Omental fat pad (tissue), 4 donors: ENCODE data around the gene AGAP1. TPM values are rescaled to one million over a fixed set of nuclear protein-coding genes. Genes with fewer than 3 reads are reported as not detected.

Experiments used
- ATAC-seq: fragments of 150-250 bp; one replicate; pipeline ENCODE4 v1.9.1; 2016; ENCODE audit warnings: mild to moderate bottlenecking, moderate library complexity; ENCODE audit not compliant: low FRiP score
- DNase-seq: peaks from one replicate; pipeline ENCODE4 v3.0.0-alpha.2; 2019; ENCODE audit warnings: low spot score
- total RNA-seq, 4 donors: library from RNA; depleted of rRNA; stranded (reverse); fragments of >200 nt; gene quantifications; one replicate each; pipeline ENCODE4 v1.1.0, GENCODE V29; 2016
- TF ChIP-seq, protein P1 (sequence below), 3 donors: fragments of 450-650 bp; IDR thresholded peaks; one replicate each; pipeline ENCODE4 v1.5.1; 2016 to 2017; ENCODE audit warnings: antibody characterized with exemption in 3 of 3, mild to moderate bottlenecking in 3 of 3, moderate library complexity in 2 of 3

AGAP1 gene
- total RNA-seq, 4 donors from 2014 or later: 15.5 to 24.3 (median 16.2) TPM

DNA sequence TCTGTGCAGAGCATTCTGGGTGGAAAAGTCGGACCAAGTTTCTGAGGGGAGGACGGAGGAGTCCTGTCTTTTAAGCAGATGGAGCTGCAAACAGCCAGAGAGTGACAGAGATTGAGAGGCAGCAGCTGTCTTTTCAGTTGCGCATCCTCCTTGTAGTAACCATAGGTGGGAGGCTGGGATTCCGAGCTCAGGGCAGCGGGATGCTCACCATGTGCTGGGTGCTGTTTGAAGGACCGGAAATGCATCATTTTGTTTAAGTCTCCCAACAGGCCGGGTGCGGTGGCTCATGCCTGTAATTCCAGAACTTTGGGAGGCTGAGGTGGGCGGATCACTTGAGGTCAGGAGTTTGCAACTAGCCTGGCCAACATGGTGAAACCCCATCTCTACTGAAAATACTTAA is 93.4 kb downstream of the AGAP1 start:
- DNase-seq (no peak), ATAC-seq (no peak)
- TF ChIP-seq, protein P1, sequence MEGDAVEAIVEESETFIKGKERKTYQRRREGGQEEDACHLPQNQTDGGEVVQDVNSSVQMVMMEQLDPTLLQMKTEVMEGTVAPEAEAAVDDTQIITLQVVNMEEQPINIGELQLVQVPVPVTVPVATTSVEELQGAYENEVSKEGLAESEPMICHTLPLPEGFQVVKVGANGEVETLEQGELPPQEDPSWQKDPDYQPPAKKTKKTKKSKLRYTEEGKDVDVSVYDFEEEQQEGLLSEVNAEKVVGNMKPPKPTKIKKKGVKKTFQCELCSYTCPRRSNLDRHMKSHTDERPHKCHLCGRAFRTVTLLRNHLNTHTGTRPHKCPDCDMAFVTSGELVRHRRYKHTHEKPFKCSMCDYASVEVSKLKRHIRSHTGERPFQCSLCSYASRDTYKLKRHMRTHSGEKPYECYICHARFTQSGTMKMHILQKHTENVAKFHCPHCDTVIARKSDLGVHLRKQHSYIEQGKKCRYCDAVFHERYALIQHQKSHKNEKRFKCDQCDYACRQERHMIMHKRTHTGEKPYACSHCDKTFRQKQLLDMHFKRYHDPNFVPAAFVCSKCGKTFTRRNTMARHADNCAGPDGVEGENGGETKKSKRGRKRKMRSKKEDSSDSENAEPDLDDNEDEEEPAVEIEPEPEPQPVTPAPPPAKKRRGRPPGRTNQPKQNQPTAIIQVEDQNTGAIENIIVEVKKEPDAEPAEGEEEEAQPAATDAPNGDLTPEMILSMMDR (IDR thresholded peaks at IDR 0.05): no peak

DNA sequence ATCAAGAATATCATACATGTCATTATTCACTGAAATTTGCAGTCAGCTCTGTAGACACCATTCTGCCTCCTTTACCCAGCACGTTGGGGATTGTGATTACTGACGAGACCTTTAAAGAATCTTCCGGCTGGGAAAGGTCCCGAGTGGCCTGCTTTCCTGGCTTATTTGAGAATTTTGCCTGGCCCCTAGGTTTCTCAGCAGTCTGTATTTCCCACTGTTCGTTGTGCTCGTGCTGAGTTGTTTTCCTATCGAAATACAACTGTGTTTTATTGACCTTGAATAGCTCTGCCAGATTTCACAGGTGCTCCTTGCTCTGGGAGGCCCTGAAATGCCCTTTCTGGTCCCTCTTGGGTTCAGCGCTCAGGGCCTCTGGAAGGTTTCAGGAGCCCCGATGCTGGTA is 94.9 kb downstream of the AGAP1 start:
- ATAC-seq (no peak), DNase-seq (no peak)
- TF ChIP-seq, protein P1 (IDR thresholded peaks at IDR 0.05): no peak

DNA sequence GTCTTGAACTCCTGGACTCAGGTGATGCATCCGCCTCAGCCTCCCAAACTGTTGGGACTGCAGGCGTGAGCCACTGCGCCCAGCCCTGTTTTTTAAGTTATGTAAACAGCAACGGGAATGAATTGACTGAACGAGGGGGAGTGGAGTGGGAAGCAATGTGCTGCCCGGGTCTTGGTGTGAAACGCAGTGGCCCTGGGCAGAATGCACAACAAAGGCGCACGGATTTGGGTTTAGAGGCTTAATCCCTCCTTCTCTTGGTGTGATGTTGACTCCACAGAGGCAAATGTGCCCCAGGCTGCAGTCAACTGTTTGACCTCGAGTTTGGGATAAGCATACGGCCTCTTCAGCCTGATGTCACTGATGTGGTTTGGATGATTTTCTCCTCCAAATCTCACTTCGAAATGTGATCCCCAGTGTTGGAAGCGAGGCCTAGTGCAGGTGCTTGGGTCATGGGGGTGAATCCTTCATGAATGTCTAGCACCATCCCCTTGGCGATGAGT is 97.4 kb downstream of the AGAP1 start:
- TF ChIP-seq, protein P1 (IDR thresholded peaks at IDR 0.05): no peak
- ATAC-seq (no peak), DNase-seq (no peak)

DNA sequence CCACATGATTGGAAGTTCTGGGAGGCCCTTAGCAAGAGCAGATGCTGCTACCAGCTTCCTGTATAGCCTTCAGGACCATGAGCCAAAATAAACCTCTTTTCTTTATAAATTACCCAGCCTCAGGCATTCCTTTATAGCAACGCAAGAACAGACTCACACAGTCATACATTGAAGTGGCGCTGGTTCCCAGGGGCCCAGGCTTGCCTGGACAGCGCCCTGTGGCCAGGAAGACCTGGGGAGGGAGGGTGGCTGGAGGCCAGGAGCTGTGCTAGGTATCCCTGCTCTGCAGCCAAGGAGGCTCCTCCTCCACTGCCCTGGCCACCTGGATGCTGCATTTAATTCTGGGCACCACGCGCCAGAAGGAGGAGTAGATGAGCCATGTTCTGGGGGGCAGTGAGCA is 98.1 kb downstream of the AGAP1 start:
- ATAC-seq (no peak), DNase-seq (no peak)
- TF ChIP-seq, protein P1 (IDR thresholded peaks at IDR 0.05): no peak

DNA sequence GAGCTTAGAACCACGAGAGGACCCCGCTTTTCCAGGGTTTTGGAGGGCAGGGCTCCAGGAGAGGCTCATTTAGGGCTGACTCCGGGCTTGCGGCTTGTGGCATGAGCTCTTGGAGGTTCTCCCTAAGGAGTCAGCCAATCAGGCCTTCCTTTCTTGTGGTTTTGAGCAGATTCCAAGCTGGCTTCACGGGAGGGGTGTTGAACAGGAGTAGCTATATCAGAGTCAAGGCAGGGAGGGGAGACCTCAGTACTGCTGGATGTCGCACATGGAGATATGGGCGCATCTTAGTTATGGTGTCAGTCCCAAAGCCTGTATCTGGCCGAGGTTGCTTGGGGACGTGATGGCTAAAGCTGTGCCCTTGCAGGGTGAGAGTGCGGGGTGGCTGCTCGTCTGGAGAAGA is 98.6 kb downstream of the AGAP1 start:
- TF ChIP-seq, protein P1 (IDR thresholded peaks at IDR 0.05): no peak
- no peak for ATAC-seq
- DNase-seq: no peak

DNA sequence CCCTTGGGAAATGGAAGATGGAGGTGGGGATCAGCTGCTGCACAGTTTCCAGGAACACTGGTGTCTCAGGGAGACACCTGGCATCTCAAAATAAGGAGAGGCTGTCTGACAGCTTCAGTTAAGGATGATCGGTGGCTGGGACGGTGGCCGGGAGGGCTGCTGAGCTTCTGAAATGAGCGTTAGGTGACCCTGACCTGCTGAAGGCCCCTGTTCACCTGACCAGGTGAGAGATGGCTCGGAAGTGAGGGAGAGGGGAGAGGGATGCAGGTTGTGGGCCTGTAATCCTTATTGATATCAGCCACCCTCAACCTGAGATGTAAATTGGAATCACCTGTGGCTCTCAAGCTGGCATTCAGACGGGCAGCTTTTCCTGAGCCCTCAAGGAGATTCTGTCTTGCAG is 99.0 kb downstream of the AGAP1 start:
- TF ChIP-seq, protein P1 (IDR thresholded peaks at IDR 0.05): no peak
- DNase-seq: no peak
- no peak for ATAC-seq

DNA sequence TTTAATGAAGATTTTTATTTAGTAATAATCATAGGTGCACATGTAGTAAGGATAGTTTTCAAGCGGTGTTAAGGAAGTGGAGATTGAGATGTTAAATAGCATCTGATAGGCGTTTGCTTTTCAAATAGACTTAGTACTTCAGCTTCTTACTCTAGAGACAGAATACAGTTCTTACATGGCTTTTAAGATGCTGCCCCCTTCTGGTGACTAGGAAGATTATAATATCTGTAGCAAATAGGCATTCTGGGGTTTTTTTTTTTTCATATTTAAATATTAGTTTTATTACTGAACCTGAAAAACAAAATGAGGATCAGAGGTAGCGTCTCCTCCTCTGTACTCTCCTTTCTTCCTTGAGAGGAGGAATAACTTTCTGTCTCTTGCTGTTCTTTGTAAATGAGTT is 100.2 kb downstream of the AGAP1 start:
- ATAC-seq: no peak

More for the DNA sequence above, 100.2 kb downstream of the AGAP1 start:
- DNase-seq: no peak
- TF ChIP-seq, protein P1 (IDR thresholded peaks at IDR 0.05): no peak
